ELR (cell line): Measurements from ENCODE around the gene EVL.

Experiments used
- DNase-seq: peaks from one replicate; pipeline ENCODE4 v3.0.0-alpha.2; 2015; ENCODE audit warnings: low read depth

The EVL gene

GRCh38 chr14:100066962-100067361, 1.7 kb downstream of the EVL start:
- DNase-seq, result no peak

GRCh38 chr14:100067481-100067880, 2.3 kb downstream of the EVL start:
- no peak for DNase-seq

- peak; percentile 78 for DNase-seq
Observed at GRCh38 chr14:100067971-100068959, 3.0 kb downstream of the EVL start.

- no peak for DNase-seq
Observed at GRCh38 chr14:100069161-100069800, 4.1 kb downstream of the EVL start.

GRCh38 chr14:100070310-100070709, 5.1 kb downstream of the EVL start:
- no peak for DNase-seq

- DNase-seq, result no peak
Observed at GRCh38 chr14:100071545-100071944, 6.3 kb downstream of the EVL start.

- no peak for DNase-seq
Observed at GRCh38 chr14:100072783-100073346, 7.6 kb downstream of the EVL start.

- DNase-seq, result no peak
Observed at GRCh38 chr14:100073576-100074430, 8.6 kb downstream of the EVL start.

GRCh38 chr14:100074431-100075100, 9.3 kb downstream of the EVL start:
- no peak for DNase-seq

GRCh38 chr14:100075681-100076080, 10.5 kb downstream of the EVL start:
- DNase-seq, result no peak

- peak; percentile 56 for DNase-seq
Observed at GRCh38 chr14:100076133-100076532, 10.9 kb downstream of the EVL start.

GRCh38 chr14:100076606-100077005, 11.4 kb downstream of the EVL start:
- DNase-seq, result peak; percentile 69

- DNase-seq, result no peak
Observed at GRCh38 chr14:100077441-100077840, 12.2 kb downstream of the EVL start.

GRCh38 chr14:100078216-100078803, 13.1 kb downstream of the EVL start:
- DNase-seq, result no peak

GRCh38 chr14:100078997-100079725, 13.9 kb downstream of the EVL start:
- DNase-seq, result peak; percentile 48

- no peak for DNase-seq
Observed at GRCh38 chr14:100079726-100080005, 14.4 kb downstream of the EVL start.

GRCh38 chr14:100080206-100080605, 15.0 kb downstream of the EVL start:
- DNase-seq, result no peak

GRCh38 chr14:100081997-100082625, 16.9 kb downstream of the EVL start:
- no peak for DNase-seq

GRCh38 chr14:100082723-100083122, 17.5 kb downstream of the EVL start:
- DNase-seq, result no peak

GRCh38 chr14:100083706-100084105, 18.5 kb downstream of the EVL start:
- no peak for DNase-seq
